ENCODE results near the gene GPR149. TPM values are rescaled to one million over a fixed set of nuclear protein-coding genes. Genes with fewer than 3 reads are reported as not detected.

The GPR149 gene
- total RNA-seq, 4 donors from 2014 or later: not detected

GRCh38 chr3:154384479-154384878 lies 45.5 kb downstream of the GPR149 start:
- Histone ChIP-seq H3K36me3 (no peaks in the 10 kb centered on the region), H3K4me1 (no peaks in the 10 kb centered on the region), H3K27me3 (no peaks in the 10 kb centered on the region), H3K9me3 (no peaks in the 10 kb centered on the region), H3K4me3 (no peak overlapping the region), H3K27ac (no peak overlapping the region)
- in situ Hi-C loops (cut with MboI; ENCODE audit: low sequenced_read_pairs in 4 of 4): no loop called here
- intact Hi-C loops (cut with DNase I; ENCODE audit: low total_unique reads): no loop called here
- TF ChIP-seq POLR2A (IDR thresholded peaks at IDR 0.05): no peak
- TF ChIP-seq, protein P1, sequence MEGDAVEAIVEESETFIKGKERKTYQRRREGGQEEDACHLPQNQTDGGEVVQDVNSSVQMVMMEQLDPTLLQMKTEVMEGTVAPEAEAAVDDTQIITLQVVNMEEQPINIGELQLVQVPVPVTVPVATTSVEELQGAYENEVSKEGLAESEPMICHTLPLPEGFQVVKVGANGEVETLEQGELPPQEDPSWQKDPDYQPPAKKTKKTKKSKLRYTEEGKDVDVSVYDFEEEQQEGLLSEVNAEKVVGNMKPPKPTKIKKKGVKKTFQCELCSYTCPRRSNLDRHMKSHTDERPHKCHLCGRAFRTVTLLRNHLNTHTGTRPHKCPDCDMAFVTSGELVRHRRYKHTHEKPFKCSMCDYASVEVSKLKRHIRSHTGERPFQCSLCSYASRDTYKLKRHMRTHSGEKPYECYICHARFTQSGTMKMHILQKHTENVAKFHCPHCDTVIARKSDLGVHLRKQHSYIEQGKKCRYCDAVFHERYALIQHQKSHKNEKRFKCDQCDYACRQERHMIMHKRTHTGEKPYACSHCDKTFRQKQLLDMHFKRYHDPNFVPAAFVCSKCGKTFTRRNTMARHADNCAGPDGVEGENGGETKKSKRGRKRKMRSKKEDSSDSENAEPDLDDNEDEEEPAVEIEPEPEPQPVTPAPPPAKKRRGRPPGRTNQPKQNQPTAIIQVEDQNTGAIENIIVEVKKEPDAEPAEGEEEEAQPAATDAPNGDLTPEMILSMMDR (IDR thresholded peaks at IDR 0.05 in 4 of 5, conservative IDR thresholded peaks at IDR 0.05 in 1 of 5): no peak
- no peak for ATAC-seq
- DNase-seq: no peak

- no peaks in the 10 kb centered on the region for H3K4me1 ChIP-seq
- ATAC-seq (no peak), DNase-seq (no peak)
- in situ Hi-C loops (cut with MboI; ENCODE audit: low sequenced_read_pairs in 4 of 4) (no loop called here), intact Hi-C loops (cut with DNase I; ENCODE audit: low total_unique reads) (no loop called here)
- no peaks in the 10 kb centered on the region for H3K36me3 ChIP-seq
- no peaks in the 10 kb centered on the region for H3K9me3 ChIP-seq
- TF ChIP-seq POLR2A (IDR thresholded peaks at IDR 0.05): no peak
- TF ChIP-seq, protein P1 (IDR thresholded peaks at IDR 0.05 in 4 of 5, conservative IDR thresholded peaks at IDR 0.05 in 1 of 5): no peak
- H3K27ac ChIP-seq: no peak overlapping the region
- H3K27me3 ChIP-seq: no peaks in the 10 kb centered on the region
- H3K4me3 ChIP-seq: no peak overlapping the region
These were observed 51.7 kb downstream of the GPR149 start for GRCh38 chr3:154378311-154378710.

- H3K4me3 ChIP-seq: no peak overlapping the region
- DNase-seq: no peak
- H3K27ac ChIP-seq: no peak overlapping the region
- no peaks in the 10 kb centered on the region for H3K27me3 ChIP-seq
- H3K4me1 ChIP-seq: no peaks in the 10 kb centered on the region
- intact Hi-C loops (cut with DNase I; ENCODE audit: low total_unique reads): no loop called here
- in situ Hi-C loops (cut with MboI; ENCODE audit: low sequenced_read_pairs in 4 of 4): no loop called here
- no peaks in the 10 kb centered on the region for H3K9me3 ChIP-seq
- no peak for ATAC-seq
- TF ChIP-seq, protein P1 (IDR thresholded peaks at IDR 0.05 in 4 of 5, conservative IDR thresholded peaks at IDR 0.05 in 1 of 5): no peak
- no peaks in the 10 kb centered on the region for H3K36me3 ChIP-seq
These were observed 62.8 kb downstream of the GPR149 start for GRCh38 chr3:154367221-154367620.

GRCh38 chr3:154364849-154365248 lies 65.1 kb downstream of the GPR149 start:
- H3K36me3 ChIP-seq: no peaks in the 10 kb centered on the region
- TF ChIP-seq, protein P1 (IDR thresholded peaks at IDR 0.05 in 4 of 5, conservative IDR thresholded peaks at IDR 0.05 in 1 of 5): no peak
- no peak for TF ChIP-seq POLR2A (IDR thresholded peaks at IDR 0.05)
- intact Hi-C loops (cut with DNase I; ENCODE audit: low total_unique reads) (no loop called here), in situ Hi-C loops (cut with MboI; ENCODE audit: low sequenced_read_pairs in 4 of 4) (no loop called here)
- H3K27ac ChIP-seq: no peak overlapping the region
- ATAC-seq (no peak), DNase-seq (no peak)
- no peak overlapping the region for H3K4me3 ChIP-seq
- no peaks in the 10 kb centered on the region for H3K9me3 ChIP-seq
- no peaks in the 10 kb centered on the region for H3K4me1 ChIP-seq
- no peaks in the 10 kb centered on the region for H3K27me3 ChIP-seq

- H3K36me3 ChIP-seq: no peaks in the 10 kb centered on the region
- in situ Hi-C loops (cut with MboI; ENCODE audit: low sequenced_read_pairs in 4 of 4): no loop called here
- intact Hi-C loops (cut with DNase I; ENCODE audit: low total_unique reads): no loop called here
- TF ChIP-seq, protein P1 (IDR thresholded peaks at IDR 0.05 in 4 of 5, conservative IDR thresholded peaks at IDR 0.05 in 1 of 5): no peak
- TF ChIP-seq POLR2A (IDR thresholded peaks at IDR 0.05): no peak
- DNase-seq (no peak), ATAC-seq (no peak)
- no peaks in the 10 kb centered on the region for H3K4me1 ChIP-seq
- H3K9me3 ChIP-seq: no peaks in the 10 kb centered on the region
- H3K4me3 ChIP-seq: no peak overlapping the region
- H3K27me3 ChIP-seq: no peaks in the 10 kb centered on the region
- H3K27ac ChIP-seq: no peak overlapping the region
These were observed 68.9 kb downstream of the GPR149 start for GRCh38 chr3:154361099-154361498.
